Liver (tissue), 9 donors: ENCODE data around the gene IGF2. TPM values are rescaled to one million over a fixed set of nuclear protein-coding genes. Genes with fewer than 3 reads are reported as not detected.
A peak's percentile ranks its signal among the peaks of the same experiment; 100 is the strongest.

Experiments used
- DNase-seq: peaks from one replicate; pipeline ENCODE4 v3.0.0-alpha.2; 2017; ENCODE audit warnings: low spot score
- H3K27ac ChIP-seq, 2 donors: one replicate each; pipeline ENCODE4 v1.7.0; 2013; ENCODE audit warnings: inconsistent platforms in 2 of 2, low read length in 2 of 2, control low read depth in 1 of 2, low read depth in 1 of 2, mild to moderate bottlenecking in 1 of 2
- H3K27me3 ChIP-seq, 4 donors: one replicate each; pipeline versions ENCODE4 v1.6.1 to v1.7.0; 2013; ENCODE audit warnings: low read length in 3 of 4, inconsistent platforms in 1 of 4, mild to moderate bottlenecking in 1 of 4, moderate library complexity in 1 of 4; ENCODE audit not compliant: control insufficient read depth in 4 of 4, insufficient read depth in 4 of 4
- H3K36me3 ChIP-seq, 4 donors: one replicate each; pipeline versions ENCODE4 v1.6.1 to v1.7.0; 2013; ENCODE audit warnings: low read length in 3 of 4, mild to moderate bottlenecking in 3 of 4, low read depth in 1 of 4, moderate library complexity in 1 of 4; ENCODE audit not compliant: control insufficient read depth in 4 of 4, insufficient read depth in 3 of 4
- H3K4me1 ChIP-seq, 4 donors: one replicate each; pipeline versions ENCODE4 v1.6.1 to v1.7.0; 2013; ENCODE audit warnings: low read length in 3 of 4, mild to moderate bottlenecking in 3 of 4, moderate library complexity in 1 of 4; ENCODE audit not compliant: control insufficient read depth in 4 of 4, insufficient read depth in 4 of 4
- H3K4me3 ChIP-seq, 3 donors: one replicate each; pipeline versions ENCODE4 v1.6.1 to v1.7.0; 2013; ENCODE audit warnings: low read length in 3 of 3, control low read depth in 1 of 3, low read depth in 1 of 3, mild to moderate bottlenecking in 1 of 3
- H3K9ac ChIP-seq, 2 donors: one replicate each; pipeline ENCODE4 v1.7.0; 2013; ENCODE audit warnings: low read length in 2 of 2, mild to moderate bottlenecking in 2 of 2, moderate library complexity in 2 of 2, control low read depth in 1 of 2, low read depth in 1 of 2
- H3K9me3 ChIP-seq, 4 donors: one replicate each; pipeline versions ENCODE4 v1.6.1 to v1.7.0; 2013; ENCODE audit warnings: low read length in 3 of 4; ENCODE audit not compliant: control insufficient read depth in 4 of 4
- ATF3 ChIP-seq: IDR thresholded peaks from 2 replicates; pipeline ENCODE4 v1.6.1; 2016; ENCODE audit warnings: antibody characterized with exemption
- FOXA1 ChIP-seq: IDR thresholded peaks from 2 replicates; pipeline ENCODE4 v1.6.1; 2016; ENCODE audit warnings: antibody characterized with exemption
- FOXA2 ChIP-seq: IDR thresholded peaks from 2 replicates; pipeline ENCODE4 v1.6.1; 2016; ENCODE audit warnings: antibody characterized with exemption
- GABPA ChIP-seq, 2 donors: IDR thresholded peaks in 1 of 2; conservative IDR thresholded peaks in 1 of 2; 2 replicates each; pipeline ENCODE4 v1.6.1; 2016; ENCODE audit warnings: antibody characterized with exemption in 2 of 2, mild to moderate bottlenecking in 1 of 2, moderate library complexity in 1 of 2
- HNF4A ChIP-seq, 2 donors: conservative IDR thresholded peaks; 2 replicates each; pipeline ENCODE4 v1.6.1; 2016; ENCODE audit warnings: antibody characterized with exemption in 2 of 2, mild to moderate bottlenecking in 2 of 2
- HNF4G ChIP-seq: IDR thresholded peaks from 2 replicates; pipeline ENCODE4 v1.6.1; 2016; ENCODE audit warnings: antibody characterized with exemption
- JUND ChIP-seq, 2 donors: IDR thresholded peaks; 2 replicates each; pipeline ENCODE4 v1.6.1; 2016; ENCODE audit warnings: antibody characterized with exemption in 2 of 2
- MAX ChIP-seq: IDR thresholded peaks from 2 replicates; pipeline ENCODE4 v1.6.1; 2016; ENCODE audit warnings: antibody characterized with exemption
- NR2F2 ChIP-seq: IDR thresholded peaks from 2 replicates; pipeline ENCODE4 v1.6.1; 2016; ENCODE audit warnings: antibody characterized with exemption
- RAD21 ChIP-seq, 2 donors: IDR thresholded peaks; 2 replicates each; pipeline ENCODE4 v1.6.1; 2016; ENCODE audit warnings: antibody characterized with exemption in 2 of 2, mild to moderate bottlenecking in 2 of 2
- SP1 ChIP-seq: IDR thresholded peaks from 2 replicates; pipeline ENCODE4 v1.6.1; 2018; ENCODE audit warnings: antibody characterized with exemption, mild to moderate bottlenecking
- TAF1 ChIP-seq: conservative IDR thresholded peaks from 2 replicates; pipeline ENCODE4 v1.6.1; 2016; ENCODE audit warnings: antibody characterized with exemption, mild to moderate bottlenecking
- YY1 ChIP-seq: IDR thresholded peaks from 2 replicates; pipeline ENCODE4 v1.6.1; 2016; ENCODE audit warnings: antibody characterized with exemption, mild to moderate bottlenecking
- WGBS: extraction: QIAGEN DNeasy Blood & Tissue Kit; methylation state at CpG from one replicate; pipeline ENCODE4 v1.1.7; 2013; 5-methylcytosine and 5-hydroxymethylcytosine counted together
- polyA plus RNA-seq, 2 donors: library from polyadenylated mRNA; stranded (reverse) in 1 of 2; unstranded in 1 of 2; fragments of 200-250 nt in 1 of 2; fragments of >200 nt in 1 of 2; fragmentation: Nextera tagmentation in 1 of 2; extraction: Ambion mirVana in 1 of 2; gene quantifications; one replicate each; pipeline versions ENCODE4 v1.2.1 to v1.2.3, GENCODE V29; 2013 to 2015
- total RNA-seq, 2 donors: library from RNA; depleted of rRNA; stranded (reverse); fragments of >200 nt; gene quantifications; one replicate each; pipeline ENCODE4 v1.2.3, GENCODE V29; 2014
- TF ChIP-seq, protein P1 (sequence below): IDR thresholded peaks from 2 replicates; pipeline ENCODE4 v1.6.1; 2016; ENCODE audit warnings: antibody characterized with exemption, mild to moderate bottlenecking
- TF ChIP-seq, protein P2 (sequence below): IDR thresholded peaks from 2 replicates; pipeline ENCODE4 v1.6.1; 2016; ENCODE audit warnings: antibody characterized with exemption
- TF ChIP-seq, protein P3 (sequence below): fragments of 150-350 bp; IDR thresholded peaks from 2 replicates; pipeline ENCODE4 v1.5.1; 2017; ENCODE audit warnings: improper control_type of control experiment, low read depth, low read length; ENCODE audit not compliant: missing input control
- donor health status: healthy.
- donor health status: healthy.
- donor health status: healthy.
- donor health status: healthy.
- donor health status: healthy.

IGF2 gene
- total and polyA plus RNA-seq, 4 donors = 70.5 to 1,440 (median 192) TPM

DNA sequence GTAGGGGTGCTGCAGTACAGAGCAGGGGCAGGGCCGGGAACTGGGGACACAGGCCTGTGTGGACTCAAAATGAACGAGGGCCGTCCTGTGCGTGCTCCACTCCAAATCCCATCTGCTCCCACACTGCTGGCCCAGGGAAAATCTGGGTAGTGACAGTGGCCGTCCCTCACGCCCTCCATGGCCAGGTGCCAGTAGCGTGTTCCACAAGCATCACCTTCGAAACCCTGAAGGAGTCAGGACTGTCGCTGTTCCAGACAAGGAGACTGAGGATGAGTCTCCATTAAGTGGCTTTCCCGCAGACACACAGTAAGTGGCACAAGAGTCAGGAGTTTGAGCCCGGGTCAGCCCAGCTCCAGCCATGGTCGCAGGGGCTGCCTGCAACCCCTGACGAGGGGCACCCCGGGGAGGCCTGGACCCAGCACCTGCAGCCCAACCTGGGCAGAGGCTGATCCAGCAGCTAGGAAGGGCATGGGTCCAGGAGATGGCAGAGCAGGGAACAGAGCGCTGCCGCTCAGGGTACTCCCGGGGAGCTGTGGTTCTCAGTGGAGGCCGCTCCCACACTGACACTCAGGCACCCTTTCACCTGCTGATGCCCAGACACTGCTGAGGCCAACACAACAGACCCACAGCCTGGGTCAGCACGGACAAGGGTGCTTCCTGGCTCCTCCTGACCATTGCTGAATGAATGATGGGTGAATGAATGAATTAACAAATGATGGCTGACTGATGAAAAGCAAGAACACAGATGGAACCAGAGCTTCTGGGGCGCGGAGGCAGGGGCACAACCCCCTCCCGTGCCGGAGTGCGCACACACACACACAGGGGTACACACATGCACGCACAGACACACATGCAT lies 35.3 kb downstream of the IGF2 start:
- 96% methylated on average over 25 of the region's 25 CpGs for WGBS
- Histone ChIP-seq H3K9ac (no peak overlapping the region), H3K4me1 (peaks cover 0 to 2% (median 0%) of the 10 kb centered on the region in 4 donors), H3K27ac (no peak overlapping the region), H3K9me3 (no peaks in the 10 kb centered on the region), H3K36me3 (no peaks in the 10 kb centered on the region), H3K4me3 (no peak overlapping the region), H3K27me3 (no peaks in the 10 kb centered on the region)
- peak; percentile 31 for DNase-seq
- no peak for TF ChIP-seq SP1
- TF ChIP-seq YY1 = no peak
- no peak for TF ChIP-seq FOXA2
- no peak for TF ChIP-seq HNF4G
- TF ChIP-seq RAD21 (IDR thresholded peaks at IDR 0.05) = no peak
- TF ChIP-seq ATF3 = no peak
- no peak for TF ChIP-seq GABPA (IDR thresholded peaks at IDR 0.05 in 1 of 2, conservative IDR thresholded peaks at IDR 0.05 in 1 of 2)
- no peak for TF ChIP-seq MAX
- TF ChIP-seq, protein P1, sequence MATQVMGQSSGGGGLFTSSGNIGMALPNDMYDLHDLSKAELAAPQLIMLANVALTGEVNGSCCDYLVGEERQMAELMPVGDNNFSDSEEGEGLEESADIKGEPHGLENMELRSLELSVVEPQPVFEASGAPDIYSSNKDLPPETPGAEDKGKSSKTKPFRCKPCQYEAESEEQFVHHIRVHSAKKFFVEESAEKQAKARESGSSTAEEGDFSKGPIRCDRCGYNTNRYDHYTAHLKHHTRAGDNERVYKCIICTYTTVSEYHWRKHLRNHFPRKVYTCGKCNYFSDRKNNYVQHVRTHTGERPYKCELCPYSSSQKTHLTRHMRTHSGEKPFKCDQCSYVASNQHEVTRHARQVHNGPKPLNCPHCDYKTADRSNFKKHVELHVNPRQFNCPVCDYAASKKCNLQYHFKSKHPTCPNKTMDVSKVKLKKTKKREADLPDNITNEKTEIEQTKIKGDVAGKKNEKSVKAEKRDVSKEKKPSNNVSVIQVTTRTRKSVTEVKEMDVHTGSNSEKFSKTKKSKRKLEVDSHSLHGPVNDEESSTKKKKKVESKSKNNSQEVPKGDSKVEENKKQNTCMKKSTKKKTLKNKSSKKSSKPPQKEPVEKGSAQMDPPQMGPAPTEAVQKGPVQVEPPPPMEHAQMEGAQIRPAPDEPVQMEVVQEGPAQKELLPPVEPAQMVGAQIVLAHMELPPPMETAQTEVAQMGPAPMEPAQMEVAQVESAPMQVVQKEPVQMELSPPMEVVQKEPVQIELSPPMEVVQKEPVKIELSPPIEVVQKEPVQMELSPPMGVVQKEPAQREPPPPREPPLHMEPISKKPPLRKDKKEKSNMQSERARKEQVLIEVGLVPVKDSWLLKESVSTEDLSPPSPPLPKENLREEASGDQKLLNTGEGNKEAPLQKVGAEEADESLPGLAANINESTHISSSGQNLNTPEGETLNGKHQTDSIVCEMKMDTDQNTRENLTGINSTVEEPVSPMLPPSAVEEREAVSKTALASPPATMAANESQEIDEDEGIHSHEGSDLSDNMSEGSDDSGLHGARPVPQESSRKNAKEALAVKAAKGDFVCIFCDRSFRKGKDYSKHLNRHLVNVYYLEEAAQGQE = no peak
- TF ChIP-seq, protein P2, sequence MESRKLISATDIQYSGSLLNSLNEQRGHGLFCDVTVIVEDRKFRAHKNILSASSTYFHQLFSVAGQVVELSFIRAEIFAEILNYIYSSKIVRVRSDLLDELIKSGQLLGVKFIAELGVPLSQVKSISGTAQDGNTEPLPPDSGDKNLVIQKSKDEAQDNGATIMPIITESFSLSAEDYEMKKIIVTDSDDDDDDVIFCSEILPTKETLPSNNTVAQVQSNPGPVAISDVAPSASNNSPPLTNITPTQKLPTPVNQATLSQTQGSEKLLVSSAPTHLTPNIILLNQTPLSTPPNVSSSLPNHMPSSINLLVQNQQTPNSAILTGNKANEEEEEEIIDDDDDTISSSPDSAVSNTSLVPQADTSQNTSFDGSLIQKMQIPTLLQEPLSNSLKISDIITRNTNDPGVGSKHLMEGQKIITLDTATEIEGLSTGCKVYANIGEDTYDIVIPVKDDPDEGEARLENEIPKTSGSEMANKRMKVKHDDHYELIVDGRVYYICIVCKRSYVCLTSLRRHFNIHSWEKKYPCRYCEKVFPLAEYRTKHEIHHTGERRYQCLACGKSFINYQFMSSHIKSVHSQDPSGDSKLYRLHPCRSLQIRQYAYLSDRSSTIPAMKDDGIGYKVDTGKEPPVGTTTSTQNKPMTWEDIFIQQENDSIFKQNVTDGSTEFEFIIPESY = no peak
- TF ChIP-seq, protein P3, sequence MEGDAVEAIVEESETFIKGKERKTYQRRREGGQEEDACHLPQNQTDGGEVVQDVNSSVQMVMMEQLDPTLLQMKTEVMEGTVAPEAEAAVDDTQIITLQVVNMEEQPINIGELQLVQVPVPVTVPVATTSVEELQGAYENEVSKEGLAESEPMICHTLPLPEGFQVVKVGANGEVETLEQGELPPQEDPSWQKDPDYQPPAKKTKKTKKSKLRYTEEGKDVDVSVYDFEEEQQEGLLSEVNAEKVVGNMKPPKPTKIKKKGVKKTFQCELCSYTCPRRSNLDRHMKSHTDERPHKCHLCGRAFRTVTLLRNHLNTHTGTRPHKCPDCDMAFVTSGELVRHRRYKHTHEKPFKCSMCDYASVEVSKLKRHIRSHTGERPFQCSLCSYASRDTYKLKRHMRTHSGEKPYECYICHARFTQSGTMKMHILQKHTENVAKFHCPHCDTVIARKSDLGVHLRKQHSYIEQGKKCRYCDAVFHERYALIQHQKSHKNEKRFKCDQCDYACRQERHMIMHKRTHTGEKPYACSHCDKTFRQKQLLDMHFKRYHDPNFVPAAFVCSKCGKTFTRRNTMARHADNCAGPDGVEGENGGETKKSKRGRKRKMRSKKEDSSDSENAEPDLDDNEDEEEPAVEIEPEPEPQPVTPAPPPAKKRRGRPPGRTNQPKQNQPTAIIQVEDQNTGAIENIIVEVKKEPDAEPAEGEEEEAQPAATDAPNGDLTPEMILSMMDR = no peak
- TF ChIP-seq JUND (IDR thresholded peaks at IDR 0.05) = no peak

DNA sequence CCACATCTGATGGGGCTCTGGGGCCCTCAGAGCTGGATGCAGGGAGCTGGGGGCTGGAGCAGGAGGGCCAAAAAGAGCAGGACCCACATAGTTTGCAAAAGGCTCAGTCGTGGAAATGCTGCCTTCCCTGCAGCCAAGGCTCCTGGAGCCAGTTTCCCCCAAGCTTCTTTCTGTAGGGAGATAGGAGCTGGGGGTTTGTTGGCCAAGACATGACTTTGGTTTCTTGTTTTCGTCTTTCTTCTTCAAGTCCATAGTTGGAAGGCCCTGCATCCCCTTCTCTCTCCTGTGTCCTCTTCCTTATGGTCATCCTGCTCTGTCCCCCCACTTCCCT lies 36.3 kb downstream of the IGF2 start:
- TF ChIP-seq HNF4G (no peak), FOXA1 (no peak), SP1 (no peak), NR2F2 (no peak), RAD21 (IDR thresholded peaks at IDR 0.05) (no peak), YY1 (no peak), JUND (IDR thresholded peaks at IDR 0.05) (no peak), TAF1 (no peak), HNF4A (conservative IDR thresholded peaks at IDR 0.05) (no peak)
- TF ChIP-seq, protein P1 = no peak
- TF ChIP-seq, protein P2 = no peak
- WGBS = 82% methylated on average over 2 of the region's 2 CpGs
- Histone ChIP-seq H3K9me3 (no peaks in the 10 kb centered on the region), H3K4me3 (no peak overlapping the region), H3K36me3 (no peaks in the 10 kb centered on the region), H3K27me3 (no peaks in the 10 kb centered on the region), H3K9ac (no peak overlapping the region), H3K4me1 (peaks cover 1 to 3% (median 2%) of the 10 kb centered on the region in 4 donors), H3K27ac (no peak overlapping the region)
- DNase-seq = no peak
